Measurements from ENCODE around the gene PIPOX.

DNA sequence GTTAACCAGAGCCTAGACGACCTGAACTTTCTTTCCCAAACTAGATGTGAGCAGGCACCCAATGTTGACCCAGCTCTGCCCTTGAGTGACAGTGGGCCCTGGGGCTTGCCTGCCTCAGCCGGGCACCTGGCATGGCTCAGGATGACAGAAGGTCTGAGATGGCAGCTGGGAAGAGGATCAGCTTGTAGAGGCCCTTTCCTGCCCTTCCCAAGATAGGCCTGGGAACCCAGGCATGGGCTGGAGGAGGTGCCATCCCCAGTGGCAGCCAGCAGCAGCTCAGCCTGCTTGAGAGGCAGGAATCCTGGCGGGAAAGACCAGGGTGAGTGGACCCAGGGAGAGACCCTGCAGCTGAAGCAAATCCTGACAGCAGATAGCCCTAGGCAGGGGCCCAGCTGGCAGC lies 59.1 kb downstream of the PIPOX start:
- TF ChIP-seq POLR2A (IDR thresholded peaks at IDR 0.05), result no peak
- TF ChIP-seq, protein P1, sequence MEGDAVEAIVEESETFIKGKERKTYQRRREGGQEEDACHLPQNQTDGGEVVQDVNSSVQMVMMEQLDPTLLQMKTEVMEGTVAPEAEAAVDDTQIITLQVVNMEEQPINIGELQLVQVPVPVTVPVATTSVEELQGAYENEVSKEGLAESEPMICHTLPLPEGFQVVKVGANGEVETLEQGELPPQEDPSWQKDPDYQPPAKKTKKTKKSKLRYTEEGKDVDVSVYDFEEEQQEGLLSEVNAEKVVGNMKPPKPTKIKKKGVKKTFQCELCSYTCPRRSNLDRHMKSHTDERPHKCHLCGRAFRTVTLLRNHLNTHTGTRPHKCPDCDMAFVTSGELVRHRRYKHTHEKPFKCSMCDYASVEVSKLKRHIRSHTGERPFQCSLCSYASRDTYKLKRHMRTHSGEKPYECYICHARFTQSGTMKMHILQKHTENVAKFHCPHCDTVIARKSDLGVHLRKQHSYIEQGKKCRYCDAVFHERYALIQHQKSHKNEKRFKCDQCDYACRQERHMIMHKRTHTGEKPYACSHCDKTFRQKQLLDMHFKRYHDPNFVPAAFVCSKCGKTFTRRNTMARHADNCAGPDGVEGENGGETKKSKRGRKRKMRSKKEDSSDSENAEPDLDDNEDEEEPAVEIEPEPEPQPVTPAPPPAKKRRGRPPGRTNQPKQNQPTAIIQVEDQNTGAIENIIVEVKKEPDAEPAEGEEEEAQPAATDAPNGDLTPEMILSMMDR (IDR thresholded peaks at IDR 0.05), result no peak

All from vagina (tissue), 2 donors.